Measurements from ENCODE around the gene ETV3L.

ETV3L gene

GRCh38 chr1:157099633-157100009 is at the start of gene ETV3L:
Gene ETV3L, minus strand, starts transcription at chr1:157099808. Its CDS starts 285 bp downstream, at chr1:157099523.
- DNase-seq = no peak

DNA sequence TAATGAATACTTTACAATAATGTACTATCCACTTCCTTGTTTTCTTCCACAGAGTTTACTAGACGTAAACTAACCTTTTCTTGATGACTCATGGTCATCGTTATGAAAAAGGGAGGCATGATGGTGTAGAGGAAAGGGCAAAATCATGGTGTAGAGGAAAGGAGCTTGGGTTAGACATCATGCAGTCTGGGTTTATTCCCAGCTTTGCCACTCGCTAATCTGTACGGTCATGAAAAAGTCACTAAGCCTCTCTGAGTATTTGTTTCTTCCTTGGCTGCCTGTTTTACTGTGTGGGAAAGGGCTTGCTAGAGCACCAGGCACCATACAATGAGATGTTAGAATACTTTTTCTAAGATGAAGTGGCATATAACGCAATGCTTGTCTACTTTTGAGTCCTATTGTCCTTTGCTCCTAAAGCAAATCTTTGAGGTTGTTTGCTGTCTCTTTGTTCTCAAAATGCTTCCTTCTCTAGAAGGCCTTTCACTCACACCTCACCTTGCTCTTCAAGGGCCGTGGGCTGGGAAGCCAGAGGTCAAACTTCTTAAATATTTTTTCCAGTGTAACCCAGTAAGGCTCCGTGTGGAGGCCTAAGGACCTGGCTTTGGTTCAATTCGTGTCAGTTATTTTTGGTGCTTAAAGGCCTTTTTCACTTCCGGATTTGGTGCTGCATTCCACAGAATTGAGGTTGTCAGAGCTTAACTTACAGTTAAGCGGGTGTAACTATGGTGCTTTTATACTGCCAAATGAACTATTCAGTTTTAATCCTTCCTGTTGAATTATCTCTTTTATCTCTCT is 48.5 kb upstream of the ETV3L start:
- no peak for DNase-seq

DNA sequence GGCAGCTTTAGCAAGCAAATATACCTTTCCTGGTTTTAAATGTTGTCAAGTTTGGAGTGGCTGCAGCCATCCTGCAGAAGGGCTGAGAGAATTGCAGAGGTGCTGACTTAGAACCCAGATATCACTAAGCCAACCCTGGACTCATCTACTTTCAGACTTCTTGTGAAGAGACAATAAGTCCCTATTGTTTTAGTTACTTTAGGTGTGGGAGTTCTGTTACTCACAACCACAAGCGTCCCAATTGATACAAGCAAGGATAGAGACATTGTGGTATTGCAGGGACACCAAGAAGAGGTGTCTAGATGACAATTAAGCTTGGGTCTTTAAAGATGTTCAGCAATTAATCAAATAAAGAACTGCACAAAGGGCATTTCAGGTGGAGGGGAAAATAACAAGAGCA is 47.4 kb upstream of the ETV3L start:
- DNase-seq = no peak

- DNase-seq = no peak
Measured at GRCh38 chr1:157146244-157146643, 46.6 kb upstream of the ETV3L start.

GRCh38 chr1:157145076-157145475 is 45.5 kb upstream of the ETV3L start:
- no peak for DNase-seq

DNA sequence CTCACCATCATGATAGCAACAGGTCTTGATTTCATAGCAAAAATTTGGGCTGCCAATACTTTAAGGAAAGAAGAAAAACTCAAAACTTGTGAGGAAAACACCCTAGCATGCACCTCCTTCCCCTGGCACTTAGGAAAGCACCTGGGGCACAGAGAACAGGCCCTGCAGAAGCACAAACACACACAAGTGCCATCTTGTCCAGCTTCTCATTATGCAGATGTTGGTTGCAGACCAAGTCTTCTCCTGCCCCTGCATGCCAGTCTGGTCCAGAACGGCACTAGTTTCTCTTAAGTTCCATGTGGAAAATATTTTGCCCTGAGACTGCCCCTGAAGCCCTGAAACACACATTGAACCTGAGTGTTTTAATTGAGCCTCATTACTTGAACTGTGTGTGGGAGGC is 44.9 kb upstream of the ETV3L start:
- DNase-seq = no peak

GRCh38 chr1:157142765-157143423 is 43.3 kb upstream of the ETV3L start:
- DNase-seq = no peak

DNA sequence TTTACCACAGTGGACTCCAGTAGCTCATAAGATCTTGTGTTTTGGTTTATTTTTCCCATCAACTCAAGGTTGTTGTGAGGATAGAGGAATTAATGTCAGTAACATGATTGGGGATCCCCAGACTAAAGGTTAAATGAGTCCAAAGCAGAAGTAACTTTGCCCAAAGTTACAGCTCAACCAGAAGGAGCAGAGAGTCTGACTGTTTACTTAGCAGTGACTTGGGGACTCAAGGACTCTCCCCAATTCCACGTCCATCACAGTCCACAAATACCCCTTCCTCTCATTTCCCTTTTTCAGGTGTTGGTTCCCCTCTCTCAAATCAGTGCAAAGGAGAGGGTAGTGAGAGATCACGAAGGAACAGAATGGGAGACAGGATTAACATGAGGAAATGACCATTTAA is 42.6 kb upstream of the ETV3L start:
- DNase-seq = no peak

DNA sequence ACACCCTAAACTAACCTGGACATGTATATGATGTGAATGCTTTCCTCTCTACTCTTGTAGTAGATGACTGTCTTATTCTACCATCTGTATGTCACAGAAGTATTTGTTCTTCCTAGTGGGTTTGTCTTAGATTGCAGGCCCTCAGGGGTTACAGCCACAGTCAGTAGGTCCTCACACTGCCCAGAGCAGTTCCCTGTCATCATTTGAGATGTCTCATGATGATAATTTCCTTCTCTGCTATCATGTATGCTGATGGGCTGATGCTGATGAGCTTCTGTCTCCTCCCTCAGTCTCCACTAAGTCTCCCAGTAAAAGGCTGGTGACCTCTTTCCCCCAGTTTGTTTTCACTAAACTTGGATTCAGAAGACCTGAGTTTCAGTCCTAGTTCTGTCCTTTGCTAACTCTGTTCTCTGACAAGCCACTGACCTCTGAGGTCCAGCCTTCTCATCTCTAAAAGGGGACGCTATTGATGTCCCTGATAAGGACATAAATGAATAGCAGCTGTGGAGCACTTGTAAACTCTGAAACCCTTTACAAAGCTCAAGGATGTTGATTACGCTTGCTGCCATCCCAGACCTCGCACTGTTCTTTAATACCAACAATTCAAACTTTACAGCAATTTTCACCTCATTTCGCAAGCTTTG is 41.7 kb upstream of the ETV3L start:
- DNase-seq = no peak

- DNase-seq = no peak
Measured at GRCh38 chr1:157140063-157140588, 40.5 kb upstream of the ETV3L start.

DNA sequence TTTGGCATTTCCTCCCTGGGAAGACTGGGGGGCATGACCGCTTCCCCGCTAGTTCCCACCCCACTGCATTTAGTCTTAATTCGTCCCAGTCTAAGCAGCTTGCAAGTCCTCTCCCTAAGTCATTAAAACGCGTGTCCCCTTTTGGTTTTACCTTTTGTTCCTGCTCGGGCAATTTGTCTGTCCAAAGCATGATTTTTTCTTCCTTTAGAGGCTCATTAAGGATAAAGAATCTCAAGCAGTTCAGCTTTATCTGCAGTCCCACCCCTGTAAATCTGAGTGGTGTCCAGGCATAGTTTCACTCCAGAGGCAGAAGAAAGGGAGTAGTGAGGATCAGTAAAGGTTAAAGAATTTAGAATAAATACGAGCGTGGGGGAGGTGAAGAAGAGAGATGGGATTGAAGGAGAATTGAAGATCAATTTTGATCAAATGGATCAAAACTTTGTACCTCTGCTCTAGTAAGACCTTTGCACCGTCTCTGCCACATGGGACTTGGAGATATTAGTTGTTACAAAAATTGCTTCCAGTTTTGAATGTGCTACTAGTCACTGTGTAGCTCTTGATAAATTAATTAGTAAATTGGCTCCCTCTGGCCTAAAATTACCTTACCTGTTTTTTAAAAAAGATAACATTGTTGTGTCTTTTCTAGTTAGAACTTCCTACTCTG is 39.6 kb upstream of the ETV3L start:
- no peak for DNase-seq

GRCh38 chr1:157138220-157139051 is 38.8 kb upstream of the ETV3L start, which contains the start of gene ETV3:
Gene ETV3, minus strand, starts transcription at chr1:157138395. Its CDS starts 2,043 bp downstream, at chr1:157136352.
- DNase-seq = peak; percentile 77 to 94

DNA sequence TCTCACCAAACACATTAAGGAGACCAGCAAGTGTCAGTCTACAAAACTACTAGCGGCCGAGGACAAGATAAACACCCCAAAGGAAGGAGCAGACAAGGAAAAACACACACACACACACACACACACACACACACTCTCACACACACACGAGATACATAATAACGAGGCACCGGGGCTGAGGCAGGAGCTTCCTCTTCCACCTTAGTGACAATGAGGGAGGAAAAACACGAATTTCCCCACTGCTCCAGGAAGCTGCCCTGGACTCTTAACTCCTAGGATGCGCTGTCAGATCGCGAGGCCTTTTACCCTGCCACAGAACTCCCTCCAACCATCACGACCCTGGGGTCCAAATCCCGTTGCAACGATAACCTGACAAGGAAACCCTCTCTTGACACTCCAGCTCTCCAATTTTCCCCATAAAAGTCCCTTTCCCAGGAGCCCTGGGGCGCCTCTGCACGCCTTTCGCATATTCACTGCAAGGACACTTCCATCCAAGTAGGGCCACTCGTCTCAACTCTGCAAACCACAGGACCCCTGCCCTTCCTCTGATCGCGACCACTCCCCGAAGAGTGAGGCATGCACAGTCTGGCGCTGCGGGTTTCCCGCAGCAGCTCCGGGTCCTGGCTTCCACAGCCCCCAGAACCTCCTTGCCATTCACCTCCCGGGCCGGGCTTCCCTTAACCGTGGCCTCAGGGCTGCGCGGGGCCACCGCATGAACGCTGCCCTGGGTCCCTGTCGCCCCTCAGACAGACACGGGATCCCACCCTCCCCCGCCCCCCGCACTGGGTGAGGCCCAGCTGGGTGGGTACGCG is 38.0 kb upstream of the ETV3L start:
- DNase-seq = no peak

GRCh38 chr1:157137046-157137407 is 37.4 kb upstream of the ETV3L start:
- DNase-seq = no peak

- no peak for DNase-seq
Measured at GRCh38 chr1:157136133-157136532, 36.5 kb upstream of the ETV3L start.

- no peak for DNase-seq
Measured at GRCh38 chr1:157135646-157136045, 36.0 kb upstream of the ETV3L start.

- DNase-seq = no peak
Measured at GRCh38 chr1:157135070-157135469, 35.5 kb upstream of the ETV3L start.

GRCh38 chr1:157134442-157134841 is 34.8 kb upstream of the ETV3L start:
- DNase-seq = no peak

DNA sequence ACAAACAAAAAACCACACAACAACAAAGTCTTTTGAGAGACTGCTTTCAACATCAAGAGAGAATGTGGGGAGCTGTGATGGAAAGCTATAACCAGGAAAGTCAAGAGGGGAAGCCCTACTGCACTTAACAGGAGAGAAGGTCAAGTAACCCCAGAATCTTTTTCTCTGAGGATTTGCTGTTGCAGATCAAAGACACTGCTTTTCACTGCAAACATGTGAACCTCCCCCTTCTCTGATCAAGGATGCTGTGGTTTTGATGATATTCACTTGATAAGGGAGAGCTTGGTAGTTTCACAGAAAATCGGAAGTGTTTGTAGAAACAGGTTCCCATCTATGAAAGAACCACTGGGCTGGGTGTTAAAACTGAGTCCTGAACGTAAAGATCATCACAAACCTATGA is 33.8 kb upstream of the ETV3L start:
- no peak for DNase-seq

GRCh38 chr1:157132616-157133167 is 33.1 kb upstream of the ETV3L start:
- DNase-seq = no peak

DNA sequence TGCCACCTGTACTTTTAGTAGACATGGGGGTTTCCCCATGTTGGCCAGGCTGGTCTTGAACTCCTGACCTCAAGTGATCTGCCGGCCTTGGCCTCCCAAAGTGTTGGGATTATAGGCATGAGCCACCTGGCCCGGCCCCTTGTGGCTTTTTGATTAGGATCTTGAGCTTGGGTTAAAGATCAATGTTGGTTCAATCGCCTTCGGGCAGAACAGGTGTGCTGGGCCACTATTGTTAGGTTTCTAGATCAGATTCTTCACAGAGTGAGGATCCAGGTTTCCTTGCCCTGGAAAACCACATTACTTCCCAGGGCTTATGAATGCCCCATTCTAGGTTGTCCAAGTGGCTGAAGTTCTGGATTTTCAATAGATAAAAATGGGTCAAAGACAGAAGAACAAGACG is 32.5 kb upstream of the ETV3L start:
- no peak for DNase-seq
